NCI-H526 treated with DMSO at 0.1 percent for 48 hours (cell line): ENCODE measurements around the gene ADCY2.

Experiments
- DNase-seq: peaks from one replicate; lab custom pipeline; 2025; lab: John Stamatoyannopoulos, UW

The ADCY2 gene

DNA sequence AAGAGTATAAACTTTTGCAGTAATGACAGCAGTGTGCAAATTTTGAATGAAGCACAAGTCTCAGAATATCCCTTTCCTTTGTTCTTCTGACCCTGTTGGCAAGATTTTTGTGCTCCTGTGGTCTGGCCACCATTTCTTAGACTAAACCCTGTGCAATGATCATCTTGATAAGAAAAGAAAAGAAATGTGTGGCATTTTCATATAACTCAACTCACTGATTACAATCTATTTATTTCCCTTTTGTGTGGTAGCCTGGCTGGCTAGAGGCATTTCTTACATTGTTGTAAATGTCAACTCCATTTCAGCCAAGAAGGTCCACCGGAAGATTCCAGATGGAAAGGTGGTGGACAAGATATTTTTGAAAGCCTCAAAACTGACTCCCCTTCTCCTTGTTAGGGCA is 41.9 kb downstream of the ADCY2 start:
- DNase-seq, result no peak

DNA sequence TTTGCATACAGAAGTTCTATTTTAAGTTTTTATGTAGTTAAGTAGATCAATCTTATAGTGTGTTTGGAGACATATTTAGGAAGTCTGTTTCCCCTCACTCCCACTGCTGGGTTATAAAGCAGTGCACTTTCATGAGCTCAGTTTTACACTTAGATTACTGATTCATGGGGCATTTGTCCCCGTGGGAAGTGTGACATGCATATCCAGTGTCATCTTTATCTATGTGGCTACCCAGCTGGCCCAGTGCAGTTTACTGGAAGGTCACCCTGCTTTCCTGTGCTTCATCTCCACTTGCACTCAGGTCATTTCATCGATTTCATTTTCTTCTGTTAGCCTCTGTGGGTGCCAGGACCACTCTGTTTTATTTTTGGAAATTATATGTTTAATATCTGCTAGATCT is 49.1 kb downstream of the ADCY2 start:
- DNase-seq, result no peak

DNA sequence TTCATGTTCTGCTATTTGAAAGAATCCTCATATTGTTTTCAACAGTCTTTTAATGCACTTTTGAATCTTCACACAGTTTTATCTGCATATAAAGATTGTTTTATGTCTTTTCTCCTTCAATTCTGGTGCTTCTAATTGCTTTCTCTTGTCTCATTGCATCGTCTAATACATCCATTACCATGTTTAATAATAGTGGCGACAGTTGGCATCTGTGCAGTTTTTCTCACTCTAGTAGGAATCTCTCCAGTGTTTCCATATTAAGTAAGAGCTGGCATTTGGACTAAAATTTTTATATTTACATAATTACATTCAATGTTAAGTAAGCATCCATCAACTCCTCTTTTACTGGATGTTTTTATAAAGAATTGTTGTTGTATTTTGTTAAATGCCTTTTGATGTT is 49.9 kb downstream of the ADCY2 start:
- no peak for DNase-seq

DNA sequence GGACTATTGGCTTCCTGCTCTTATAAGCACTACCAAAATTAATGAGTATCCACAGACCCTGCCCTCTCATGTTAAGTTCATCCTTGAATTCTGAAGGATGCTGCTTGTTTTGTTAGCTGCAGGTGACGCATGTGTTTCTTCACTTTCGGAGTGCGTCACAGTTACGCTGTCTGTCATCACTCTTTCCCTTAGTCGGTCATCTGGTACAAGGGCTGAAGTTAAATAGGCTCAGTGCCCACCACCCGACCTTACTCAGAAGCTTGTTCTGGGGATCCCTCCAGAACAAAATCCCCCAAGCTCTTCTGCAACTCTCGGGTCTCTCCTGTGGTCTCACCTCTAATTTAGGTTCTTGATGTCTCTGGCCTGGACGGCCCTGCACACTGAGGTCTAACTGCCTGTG is 51.0 kb downstream of the ADCY2 start:
- no peak for DNase-seq

DNA sequence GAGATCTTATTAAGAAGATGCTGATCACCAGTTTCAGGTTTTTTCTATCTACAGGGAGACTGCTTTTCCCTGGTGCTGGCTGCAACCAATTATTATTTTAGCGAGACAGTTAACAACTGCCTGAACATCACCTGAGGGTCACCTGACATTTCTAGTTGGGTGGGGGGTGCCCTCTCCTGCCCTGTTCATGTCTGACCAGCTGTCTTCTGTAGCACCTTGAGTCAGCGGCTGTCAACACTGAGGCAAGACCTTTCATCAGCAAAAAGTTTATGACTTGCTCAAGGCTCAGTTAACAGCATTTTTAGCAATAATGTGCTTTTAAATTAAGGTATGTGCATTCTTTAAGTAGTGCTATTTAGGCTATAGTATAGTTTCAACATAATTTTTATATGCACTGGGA is 58.0 kb downstream of the ADCY2 start:
- no peak for DNase-seq

DNA sequence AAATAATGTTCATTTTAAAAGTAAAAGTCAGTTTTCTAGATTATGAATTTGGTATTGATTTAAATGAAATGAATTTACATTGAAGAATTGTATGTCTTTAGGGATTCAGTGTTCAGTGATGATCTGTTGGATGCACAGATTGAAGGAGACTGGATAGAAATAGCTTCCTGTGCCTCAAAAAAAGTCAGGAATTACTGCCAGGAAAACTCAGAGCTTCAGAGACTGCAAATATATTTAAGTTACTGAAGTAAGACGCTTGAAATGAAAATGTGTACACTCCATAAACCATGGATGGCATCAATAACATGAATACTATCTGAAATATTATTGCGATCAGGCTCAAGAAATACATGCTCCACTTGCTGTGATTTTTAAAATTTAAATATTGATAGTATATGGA is 60.3 kb downstream of the ADCY2 start:
- no peak for DNase-seq

DNA sequence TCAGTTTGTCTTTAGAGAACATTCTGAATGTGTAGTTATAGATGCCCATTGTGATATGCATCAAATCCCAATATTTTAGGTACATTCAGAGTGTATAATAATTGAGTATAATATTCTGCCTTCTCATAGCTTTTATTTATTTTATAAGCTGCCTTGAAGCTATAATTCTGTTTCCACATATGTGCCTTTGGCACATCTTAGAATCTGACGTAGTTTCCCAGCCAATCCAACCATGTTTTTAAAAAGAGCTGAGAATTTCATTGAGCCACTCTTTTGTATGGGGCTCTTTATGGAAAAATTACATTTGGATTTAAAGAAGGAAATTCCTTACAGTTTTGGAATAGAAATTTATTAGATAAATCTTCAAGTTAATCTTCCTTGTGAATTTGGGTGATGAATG is 65.4 kb downstream of the ADCY2 start:
- DNase-seq, result no peak

DNA sequence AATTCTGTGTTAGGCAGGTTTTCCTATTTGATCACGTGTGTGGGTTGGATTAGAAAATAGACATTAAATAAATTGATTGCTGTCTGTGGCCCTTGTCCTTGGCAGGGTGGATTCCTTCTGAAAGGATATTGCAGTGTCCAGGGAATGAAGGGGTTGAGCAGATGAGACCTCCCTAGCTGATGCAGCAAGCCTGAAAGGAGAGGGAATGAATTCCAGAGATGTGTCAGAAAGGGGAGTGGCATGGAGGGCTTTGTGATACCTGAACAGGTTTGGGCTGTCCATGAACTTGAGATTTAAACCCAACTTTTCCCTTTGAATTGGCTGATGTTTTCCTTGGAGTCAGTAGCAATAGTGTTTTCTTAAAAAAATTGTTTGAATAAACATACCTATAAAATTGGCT is 66.8 kb downstream of the ADCY2 start:
- no peak for DNase-seq

DNA sequence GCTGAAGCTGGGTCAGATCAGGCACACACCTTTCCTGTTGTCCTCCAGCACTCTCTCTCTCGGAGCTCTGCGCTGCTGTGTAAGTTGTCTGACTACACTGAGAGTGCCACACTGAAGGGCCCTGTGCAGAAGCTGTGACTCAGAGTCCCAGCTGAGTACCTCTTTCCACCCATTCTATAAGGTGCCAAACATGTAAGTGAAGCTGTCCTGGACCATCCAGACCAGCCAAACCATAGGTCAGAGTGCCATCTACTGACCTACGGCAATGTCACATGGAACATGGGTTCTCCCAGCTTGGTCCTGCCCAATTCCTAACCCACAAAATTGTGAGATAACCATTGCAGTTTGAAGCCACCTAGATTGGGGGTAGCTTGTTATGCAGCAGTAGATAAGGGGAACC is 68.2 kb downstream of the ADCY2 start:
- no peak for DNase-seq

DNA sequence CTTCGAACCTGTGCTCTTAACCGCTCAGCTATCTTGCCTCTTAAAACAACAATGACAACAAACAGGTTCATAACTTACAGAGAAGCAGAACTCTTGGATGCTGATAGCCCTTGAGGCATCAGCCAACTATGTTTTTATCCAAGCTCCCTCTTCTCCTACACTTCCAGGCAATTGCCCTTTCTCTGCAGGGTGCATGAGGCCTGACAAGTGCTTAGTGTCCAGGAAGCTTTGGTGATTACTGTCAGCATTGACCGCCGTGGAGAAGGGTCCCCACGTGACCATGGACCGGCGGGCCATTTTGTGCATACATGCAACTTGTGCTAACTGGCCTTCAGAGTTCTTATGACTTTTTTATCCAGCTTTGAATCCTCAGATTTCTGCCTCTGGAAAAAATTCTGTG is 71.2 kb downstream of the ADCY2 start:
- DNase-seq, result no peak

DNA sequence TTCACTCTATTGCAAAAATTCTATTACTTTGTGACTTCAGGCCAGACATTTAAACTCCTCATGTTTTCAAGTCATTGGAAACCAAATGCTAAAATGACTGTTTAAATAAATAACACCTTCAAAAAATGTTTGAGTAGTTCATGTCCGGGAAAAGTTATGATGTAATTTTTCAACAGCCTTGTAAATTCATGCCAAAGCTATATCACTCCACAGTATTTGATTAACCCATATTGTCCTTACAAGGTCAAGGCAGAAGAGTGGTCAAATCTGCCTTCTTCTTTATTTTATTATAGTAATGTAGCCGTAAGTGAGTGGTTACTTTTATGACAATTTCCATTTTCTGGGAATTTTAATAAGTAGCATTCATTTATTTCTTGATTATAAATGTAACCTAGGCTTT is 72.8 kb downstream of the ADCY2 start:
- DNase-seq, result no peak

DNA sequence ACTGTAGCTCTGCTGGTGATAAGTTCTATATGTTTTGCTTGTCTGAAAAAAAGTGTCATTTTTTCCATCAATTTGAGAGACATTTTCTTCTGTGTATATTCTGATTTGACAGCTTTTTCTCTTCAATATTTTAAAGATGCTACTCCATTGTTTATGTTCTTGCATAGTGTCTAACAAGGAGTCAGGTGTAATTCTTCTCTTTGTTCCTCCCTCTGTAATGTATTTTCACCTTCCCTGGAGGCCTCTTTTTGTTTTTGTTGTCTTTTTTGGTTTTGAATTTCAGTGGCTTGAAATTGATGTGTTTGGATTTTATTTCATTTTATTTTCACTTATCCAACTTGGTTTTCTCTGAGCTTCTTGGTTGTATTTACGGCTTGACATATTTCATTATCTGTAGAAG is 75.8 kb downstream of the ADCY2 start:
- DNase-seq, result no peak

DNA sequence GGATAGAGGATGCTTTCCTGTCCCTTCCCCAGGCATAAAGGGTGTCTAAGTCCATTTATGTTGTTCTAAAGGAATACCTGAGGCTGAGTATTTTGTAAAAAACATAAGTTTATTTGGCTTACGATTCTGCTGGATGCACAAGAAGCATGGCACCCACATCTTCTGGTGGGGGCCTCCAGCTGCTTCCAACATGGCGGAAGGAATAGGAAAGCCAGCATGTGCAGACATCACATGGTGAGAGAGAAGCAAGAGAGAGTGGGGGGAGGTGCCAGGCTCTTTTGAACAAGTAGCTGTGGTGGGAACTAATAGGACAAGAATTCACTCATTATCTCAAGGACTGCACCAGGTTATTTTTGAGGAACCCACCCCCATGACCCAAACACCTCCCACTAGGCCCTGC is 77.2 kb downstream of the ADCY2 start:
- no peak for DNase-seq

DNA sequence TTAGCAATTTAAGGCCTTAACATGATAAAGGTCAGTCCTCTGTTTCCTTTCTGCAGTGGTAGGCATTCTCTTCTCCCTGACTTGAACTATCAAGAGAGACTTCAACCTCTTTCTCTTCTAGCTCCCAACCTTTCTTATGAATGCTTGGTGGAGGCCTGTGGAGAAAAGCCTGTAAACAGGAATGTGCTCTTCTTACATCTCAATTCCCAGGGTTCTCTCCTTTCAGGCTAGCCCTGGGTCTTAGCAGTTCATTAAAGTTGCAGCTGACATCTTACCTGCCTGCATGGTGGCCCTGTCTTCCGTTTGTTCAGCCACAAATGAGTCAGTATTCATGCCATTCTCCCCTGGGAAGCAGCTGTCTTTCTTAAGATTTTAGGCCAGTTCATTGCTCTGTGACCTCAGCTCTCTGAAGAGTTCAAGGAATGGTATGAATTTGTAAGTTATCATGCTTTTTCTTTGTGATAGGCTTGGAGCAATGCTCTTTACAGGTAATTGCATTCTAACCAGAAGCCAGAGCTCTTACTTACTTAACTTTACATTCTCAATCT is 77.8 kb downstream of the ADCY2 start:
- DNase-seq, result no peak

DNA sequence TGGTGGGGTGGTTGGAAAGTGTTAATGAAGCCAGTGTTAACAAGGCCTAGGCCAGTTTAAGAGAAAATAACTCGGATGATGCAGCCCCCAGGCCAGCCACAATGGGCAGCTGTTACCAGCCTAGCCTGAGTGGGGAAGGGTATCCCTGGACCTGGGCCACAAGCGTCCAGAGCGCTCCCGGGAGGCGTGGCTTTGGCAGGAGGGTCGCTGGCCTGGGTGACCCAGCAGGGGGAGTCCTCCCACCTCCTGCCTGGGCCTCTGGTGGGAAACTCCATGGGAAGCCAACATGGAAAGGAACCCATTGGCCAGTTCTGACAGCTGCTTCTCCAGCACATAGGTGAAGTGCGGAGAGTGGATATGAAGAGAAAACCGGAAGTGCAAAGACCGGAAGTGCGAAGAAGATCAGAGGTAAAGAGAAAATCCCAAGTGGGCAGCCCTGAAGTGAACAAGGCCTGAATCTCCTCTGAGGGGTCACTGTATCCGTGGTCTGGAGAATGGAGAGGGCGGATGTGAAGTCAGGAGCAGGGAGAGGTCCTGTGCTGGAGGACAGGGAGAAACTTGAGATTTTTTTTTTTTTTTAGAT is 79.0 kb downstream of the ADCY2 start:
- DNase-seq, result no peak

DNA sequence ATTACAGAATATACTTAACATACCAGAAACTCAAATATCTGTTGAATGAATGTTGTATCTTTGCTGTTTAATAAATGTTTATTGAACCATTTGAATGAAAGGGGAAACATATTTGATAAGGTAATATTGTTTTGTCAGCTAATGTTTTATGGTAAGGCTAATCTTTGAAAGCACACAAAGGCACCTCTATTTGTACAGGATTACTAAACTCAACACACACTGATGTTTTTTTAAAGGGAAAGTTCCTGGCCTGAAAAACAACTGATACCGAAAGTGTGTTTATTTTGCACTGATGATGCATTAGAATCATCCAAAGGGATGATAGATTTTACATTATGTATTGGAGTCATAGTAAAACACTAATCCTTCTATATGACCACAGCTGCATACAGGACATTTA is 82.5 kb downstream of the ADCY2 start:
- no peak for DNase-seq

DNA sequence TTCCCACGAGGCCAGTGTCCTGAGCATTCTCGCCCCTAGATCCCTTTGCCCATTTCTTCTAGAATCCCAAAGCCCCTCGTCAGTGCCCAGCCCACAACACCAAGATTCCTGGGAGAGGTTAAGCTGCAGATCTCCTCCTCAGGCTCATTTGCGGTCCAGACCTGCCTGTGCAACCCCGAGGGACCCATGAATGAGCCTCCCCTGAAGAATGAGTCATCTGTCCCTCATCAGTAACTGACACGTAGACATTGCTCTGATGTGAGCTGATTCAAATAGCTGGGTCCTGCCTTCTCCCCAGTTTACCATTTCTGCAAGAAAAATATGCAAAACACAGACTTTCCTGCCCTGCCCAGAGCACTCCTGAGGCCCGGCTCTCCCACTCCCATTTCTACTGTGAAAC is 92.8 kb downstream of the ADCY2 start:
- DNase-seq, result no peak

DNA sequence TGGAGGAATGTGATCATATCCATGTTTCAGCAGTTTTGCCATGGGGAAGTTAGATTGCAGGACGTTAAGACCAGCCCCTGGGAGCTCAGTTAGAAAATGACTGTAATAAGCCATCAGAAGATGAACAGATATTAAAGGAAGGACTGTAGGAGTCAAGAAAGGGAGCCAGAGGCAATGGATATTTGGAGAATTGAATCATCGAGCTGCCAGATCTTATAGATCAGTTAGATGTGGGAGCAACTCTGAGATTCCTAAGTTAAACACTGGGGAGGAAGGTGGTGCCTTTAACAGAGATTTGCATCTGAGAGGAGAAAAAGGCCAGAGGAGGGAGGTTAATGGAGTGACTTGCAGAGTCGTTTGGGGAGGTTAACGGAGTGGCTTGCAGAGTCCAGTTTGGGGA is 96.4 kb downstream of the ADCY2 start:
- DNase-seq, result no peak

DNA sequence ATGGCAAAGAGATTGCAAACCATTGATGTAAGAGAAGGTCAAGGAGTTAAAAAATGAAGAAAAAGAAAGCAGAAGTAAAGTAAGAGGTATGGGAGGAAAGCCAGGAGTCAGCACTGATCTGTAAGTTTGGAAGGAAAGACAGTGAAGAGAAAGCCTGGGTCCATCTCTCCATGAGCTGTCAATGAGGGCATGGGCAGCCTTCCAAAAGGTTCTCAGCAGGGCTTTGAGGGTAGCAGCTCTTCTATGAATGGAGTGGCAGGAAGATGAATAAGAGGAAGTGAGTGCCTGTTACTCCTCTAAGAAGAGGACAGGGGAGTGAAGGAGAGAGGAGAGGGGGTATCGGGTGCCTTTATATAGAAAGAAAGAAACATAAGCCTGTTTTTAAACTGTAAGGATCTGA is 97.1 kb downstream of the ADCY2 start:
- no peak for DNase-seq

DNA sequence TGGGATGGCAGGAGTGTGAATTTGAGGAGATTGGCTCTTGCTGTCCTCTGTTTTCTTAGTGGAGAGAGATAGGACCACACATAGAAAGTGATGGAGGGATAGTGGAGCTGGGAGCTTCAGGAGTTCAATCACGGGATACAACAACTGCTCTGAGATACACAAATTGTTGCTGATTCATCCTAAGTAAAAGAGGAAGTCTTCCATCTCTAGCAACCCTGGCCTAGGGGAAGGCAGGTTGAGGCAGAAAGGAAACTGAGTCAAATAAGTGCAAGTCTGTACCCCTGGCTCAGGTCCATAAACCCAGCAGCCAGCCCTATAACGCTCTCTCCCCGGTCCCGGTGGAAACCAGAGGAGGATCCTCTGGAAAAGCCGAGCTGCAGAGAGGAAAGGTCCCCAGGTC is 97.7 kb downstream of the ADCY2 start:
- no peak for DNase-seq

DNA sequence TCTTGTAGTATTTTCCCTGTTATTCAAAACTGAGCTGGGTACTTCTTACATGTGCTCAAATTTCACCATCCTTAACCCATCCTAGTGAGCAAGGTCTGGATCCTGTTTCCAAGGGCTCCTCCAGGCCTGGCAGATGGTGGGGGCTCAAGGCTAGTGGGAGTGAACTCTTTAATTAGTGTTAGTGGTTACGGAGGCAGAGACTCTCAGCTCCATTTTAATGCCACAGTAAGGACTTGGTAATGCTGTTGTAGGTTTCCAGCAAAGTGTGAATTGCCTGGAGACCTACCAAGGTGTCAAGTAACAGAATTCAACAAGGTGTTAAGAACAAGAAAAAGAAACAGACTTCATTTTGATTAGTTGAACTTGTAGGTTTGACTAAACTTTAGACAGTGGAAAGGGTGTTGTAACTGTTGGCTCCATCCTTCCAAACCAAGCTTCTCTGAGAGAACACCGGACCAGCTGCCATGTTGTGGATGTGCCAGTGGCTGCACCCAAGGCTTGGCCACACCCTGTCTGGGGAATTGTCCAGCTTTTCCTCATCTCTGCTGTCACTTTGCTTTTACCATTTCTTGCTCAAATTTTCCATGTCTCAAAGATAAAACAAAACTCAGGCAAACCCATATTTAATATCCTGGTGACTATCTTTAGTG is 98.7 kb downstream of the ADCY2 start:
- no peak for DNase-seq

DNA sequence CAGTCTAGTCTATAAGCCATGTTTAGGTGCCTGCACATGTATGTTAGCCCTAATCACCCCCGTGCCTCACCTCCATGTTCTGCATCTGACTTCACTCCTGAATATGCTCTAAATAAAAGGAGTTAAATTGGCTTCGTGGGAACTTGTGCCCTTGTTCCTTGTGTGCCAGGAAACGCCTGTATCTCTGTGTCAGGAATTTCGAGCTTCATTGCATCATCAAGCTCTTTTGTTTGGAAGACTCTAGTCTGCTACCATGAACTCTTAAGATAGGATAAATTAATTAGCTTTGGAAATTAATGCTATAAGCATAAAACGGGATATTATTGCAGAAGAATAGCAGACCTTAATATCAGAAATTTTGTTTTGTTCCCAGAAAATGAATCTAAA is 99.2 kb downstream of the ADCY2 start:
- no peak for DNase-seq

DNA sequence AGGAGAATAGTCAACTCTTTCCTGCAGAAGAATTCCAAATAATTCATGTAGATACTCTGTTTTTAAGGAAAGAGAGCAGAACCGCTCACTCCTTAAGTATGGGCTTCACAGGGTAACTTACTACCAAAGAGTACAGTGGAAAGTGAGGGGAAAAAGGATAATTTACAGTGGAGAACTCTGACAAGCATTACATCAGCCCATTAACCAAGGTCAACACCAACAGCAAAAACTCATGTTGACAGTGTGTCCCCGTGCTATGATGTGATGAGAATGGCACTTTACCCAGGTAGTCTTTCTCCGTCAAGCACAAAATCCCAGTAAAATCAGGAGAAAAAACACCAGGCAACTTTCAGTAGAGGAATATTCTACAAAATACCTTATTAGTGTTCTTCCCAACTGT is 104.3 kb downstream of the ADCY2 start:
- no peak for DNase-seq

DNA sequence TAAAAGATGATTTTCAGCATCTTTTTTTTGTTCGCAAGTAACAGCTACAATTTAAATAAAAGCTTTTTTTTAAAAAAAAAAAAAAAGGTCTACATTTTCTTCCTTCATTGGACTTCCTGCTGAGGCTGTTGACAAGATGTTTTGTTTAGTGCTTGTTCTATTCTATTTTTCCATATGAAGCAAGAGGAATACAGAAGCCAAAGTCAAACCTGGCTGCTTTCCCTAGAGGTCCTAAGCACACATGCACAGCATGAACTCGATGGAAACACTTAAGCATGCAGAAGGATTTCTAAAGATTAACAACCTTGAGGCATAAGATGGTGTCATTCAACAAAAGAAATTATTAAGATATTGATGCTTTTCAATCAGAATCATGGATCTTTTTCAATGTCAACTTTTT is 105.1 kb downstream of the ADCY2 start:
- no peak for DNase-seq
